HL-60/S4 (cell line): ENCODE measurements around the gene DIP2A.
"Not testable (repeated sequence)": the region's sequence is repeated elsewhere in the genome, so short reads cannot be mapped to it uniquely, and the experiment has no call there.

Experiments
- in situ Hi-C: fragments of 300-500 bp; cut with MboI; formaldehyde crosslinking; loops from 2 replicates; pipeline ENCODE4 v1.14.3; 2022; ENCODE audit warnings: low sequenced_read_pairs

The DIP2A gene

GRCh38 chr21:46553993-46554392 lies 95.3 kb downstream of the DIP2A start:
- in situ Hi-C loops: no loop called here

- in situ Hi-C loops: no loop called here
These were observed 95.9 kb downstream of the DIP2A start for GRCh38 chr21:46554431-46555224.

GRCh38 chr21:46555225-46555617 lies 96.5 kb downstream of the DIP2A start:
- in situ Hi-C loops: no loop called here

GRCh38 chr21:46555678-46556077 lies 97.0 kb downstream of the DIP2A start:
- in situ Hi-C loops: no loop called here

DNA sequence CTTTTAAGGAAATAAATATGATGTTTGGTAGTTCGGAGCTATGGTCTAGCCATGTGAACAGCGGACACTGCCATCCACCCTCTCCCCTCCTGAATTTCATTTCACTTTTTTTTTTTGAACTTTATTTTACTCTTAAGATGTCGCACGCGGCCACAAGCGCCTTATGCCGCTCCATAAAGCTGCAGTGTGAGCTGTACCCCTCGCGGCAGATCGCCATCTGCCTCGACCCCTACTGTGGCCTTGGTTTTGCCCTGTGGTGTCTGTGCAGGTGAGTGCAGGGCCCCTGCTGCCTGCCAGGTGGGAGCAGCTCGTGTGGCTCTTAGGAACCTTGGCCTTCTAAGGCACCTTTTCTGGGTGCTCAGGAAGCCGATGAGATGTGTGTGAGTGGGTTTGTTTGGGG lies 98.1 kb downstream of the DIP2A start:
- in situ Hi-C loops: no loop called here

DNA sequence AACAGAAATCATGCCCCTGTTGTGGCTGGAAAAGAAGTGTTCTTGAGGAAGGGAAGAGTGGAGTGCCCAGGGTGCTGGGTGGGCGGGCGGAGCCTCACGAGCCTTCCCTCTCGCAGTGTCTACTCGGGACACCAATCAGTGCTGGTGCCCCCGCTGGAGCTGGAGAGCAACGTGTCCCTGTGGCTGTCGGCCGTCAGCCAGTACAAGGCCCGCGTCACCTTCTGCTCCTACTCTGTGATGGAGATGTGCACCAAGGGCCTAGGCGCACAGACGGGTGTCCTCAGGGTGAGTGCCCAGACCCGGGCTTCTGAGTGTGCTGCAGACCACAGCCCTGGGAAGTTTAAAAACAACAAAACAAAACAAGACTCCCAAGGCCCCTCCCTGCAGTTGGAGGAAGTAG lies 98.8 kb downstream of the DIP2A start:
- in situ Hi-C loops: no loop called here

DNA sequence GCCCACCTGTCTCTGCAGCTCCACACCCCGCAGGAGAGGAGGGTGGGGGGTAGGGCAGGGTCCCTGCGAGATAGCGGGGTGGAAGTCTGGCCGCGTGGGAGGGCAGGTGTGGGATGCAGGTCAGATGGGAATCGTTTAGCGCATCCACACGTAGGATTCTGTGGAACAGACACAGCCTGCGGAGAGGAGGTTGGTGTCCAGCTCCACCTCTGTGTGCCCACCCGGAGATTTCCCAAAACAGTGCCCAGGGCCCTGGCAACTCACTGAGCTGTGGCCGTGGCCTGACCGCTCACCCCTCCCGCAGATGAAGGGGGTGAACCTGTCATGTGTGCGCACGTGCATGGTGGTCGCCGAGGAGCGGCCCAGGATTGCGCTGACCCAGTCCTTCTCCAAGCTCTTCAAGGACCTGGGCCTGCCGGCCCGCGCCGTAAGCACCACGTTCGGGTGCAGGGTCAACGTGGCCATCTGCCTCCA lies 99.3 kb downstream of the DIP2A start:
- in situ Hi-C loops: no loop called here

DNA sequence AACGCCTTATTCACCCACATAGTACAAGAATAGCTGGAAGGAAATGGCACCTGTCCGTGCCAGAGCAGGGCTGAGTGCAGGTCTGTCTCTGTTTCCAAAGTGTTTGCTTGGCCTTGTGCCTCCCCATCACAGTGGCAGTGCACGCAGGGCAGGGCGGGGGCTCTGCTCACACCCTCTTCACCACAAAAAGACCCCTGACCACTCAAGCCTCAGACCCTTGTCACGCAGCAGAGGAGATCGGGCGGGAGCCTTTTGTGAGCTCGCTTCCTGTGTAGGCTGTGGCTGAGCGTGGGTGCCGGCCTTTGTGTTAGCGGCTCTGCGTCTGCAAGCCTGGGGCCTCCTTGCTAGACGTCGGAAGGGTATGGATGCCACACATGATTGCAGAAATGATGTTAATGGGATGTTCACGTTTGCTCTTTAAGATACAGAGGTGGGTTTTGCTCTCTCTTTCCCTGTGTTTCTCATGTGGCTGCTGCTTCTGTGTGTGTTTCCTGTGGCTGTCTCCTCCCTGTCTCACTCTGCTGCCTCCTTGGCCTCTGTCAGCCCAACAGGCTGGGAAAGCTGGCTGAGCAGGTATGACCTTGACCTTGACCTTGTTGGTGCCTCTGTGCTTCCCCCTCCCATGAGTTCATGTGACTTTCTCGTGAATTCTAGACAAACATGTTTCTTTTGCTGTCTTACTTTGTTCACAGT lies 100.7 kb downstream of the DIP2A start:
- in situ Hi-C loops: no loop called here

DNA sequence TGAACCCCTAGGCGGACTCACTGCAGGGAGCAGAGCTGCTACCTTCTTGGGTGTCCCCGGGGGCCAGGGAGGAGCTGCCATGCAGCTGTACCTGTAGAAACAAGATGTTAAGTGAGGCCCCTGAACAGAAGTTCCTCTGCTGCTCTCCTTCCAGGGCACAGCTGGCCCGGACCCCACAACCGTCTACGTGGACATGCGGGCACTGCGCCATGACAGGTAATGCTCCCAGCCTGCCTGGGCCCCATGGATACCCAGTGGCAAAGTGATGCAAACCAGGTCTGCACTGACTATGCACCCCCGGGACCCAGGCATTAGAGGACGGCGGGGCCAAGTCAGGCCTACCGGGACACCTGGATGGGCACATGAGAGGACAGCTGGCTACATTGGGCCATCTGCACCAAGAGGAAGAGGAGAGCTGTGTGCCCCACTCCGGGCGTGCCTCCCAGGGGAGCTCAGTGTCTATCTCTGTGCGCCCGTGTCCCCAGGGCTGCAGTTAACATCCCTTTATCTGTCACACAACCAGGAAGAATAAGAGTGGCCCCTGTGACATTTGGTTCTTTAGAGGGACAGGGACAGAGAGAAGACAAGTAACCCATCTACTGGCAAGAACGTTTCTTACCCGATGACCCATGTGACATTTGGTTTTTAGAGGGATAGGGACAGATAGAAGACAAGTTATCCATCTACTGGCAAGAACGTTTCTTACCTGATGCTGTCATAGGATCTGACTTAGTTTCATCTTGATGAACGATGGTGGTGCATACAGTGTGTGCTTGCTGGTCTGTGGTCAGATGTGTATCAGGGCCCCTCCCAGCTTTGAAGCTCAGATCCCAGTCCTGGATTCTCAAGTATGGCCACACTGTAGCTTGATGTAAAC lies 102.1 kb downstream of the DIP2A start:
- in situ Hi-C loops: no loop called here

GRCh38 chr21:46561445-46562090 lies 102.9 kb downstream of the DIP2A start:
- in situ Hi-C loops: no loop called here

GRCh38 chr21:46562472-46562871 lies 103.8 kb downstream of the DIP2A start:
- in situ Hi-C loops: no loop called here

- in situ Hi-C loops: no loop called here
These were observed 104.4 kb downstream of the DIP2A start for GRCh38 chr21:46562964-46563607.

GRCh38 chr21:46564391-46564790 lies 105.7 kb downstream of the DIP2A start:
- in situ Hi-C loops: no loop called here

GRCh38 chr21:46567348-46567747 lies 108.7 kb downstream of the DIP2A start:
- in situ Hi-C loops: no loop called here

- in situ Hi-C loops: no loop called here
These were observed 109.9 kb downstream of the DIP2A start for GRCh38 chr21:46568562-46568961.

DNA sequence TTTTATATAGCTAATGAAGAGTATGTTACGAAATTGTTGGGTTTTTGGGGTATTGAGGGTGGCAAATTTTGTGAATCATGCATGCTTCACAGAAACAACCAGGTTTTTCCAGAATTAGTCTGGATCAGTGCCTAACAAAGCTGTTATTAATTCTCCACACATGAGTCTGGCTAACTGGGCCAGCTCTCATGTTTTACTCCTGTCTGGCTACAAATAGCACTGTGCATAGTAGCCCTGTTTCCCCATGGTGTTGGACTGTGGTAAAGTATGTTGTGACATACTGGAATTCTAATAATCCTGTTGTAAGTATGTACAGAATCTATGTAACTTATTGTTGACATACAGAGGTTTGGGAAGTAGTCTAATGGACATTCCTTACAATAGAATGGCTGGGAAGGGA lies 110.4 kb downstream of the DIP2A start:
- in situ Hi-C loops: no loop called here

DNA sequence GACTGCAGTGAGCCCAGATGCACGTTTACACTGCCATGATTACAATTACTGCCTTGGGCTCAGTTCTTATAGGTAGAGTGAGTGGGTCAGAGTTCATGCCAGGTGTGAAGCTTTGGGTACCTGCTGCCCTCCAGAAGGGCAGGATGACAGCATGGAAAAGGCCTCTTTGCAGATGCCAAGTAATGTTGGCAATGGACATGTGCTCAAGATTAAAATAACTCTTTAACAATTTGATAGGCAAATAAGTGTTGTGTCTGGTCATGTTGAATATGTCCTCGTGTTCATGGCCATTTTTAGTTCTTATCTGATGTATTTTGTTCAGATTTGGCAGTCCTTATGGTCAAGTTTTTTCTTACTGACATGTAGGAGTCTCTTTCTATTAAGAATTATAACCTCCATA lies 111.4 kb downstream of the DIP2A start:
- in situ Hi-C loops: no loop called here

DNA sequence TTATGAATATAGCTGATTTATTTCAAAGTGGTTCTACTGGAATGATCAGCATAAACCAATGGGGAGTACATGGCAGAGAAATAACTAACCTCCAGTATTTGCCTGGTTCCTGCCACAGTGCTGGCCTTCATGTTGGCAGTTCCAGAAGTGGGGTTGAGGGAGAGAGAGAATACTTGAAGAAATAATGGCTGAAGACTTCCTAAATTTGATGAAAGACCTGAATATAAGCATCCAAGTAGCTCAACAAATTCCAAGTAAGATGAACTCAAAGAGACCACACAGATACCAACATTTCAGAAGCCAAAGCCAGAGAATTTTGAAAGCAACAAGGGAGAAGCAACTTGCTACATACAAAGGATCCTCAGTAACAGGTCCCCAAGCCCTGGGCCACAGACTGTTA lies 111.9 kb downstream of the DIP2A start:
- in situ Hi-C loops: no loop called here

GRCh38 chr21:46572850-46573249 lies 114.2 kb downstream of the DIP2A start:
- in situ Hi-C loops: no loop called here

DNA sequence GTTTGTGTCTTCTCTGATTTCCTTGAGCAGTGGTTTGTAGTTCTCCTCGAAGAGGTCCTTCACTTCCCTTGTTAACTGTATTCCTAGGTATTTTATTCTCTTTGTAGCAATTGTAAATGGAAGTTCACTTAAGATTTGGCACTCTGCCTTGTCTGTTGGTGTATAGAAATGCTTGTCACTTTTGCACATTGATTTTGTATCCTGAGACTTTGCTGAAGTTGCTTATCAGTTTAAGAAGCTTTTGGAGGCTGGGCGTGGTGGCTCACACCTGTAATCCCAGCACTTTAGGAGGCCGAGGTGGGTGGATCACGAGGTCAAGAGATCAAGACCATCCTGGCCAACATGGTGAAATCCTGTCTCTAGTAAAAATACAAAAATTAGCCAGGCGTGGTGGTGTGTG lies 119.1 kb downstream of the DIP2A start:
- in situ Hi-C loops: not testable (repeated sequence)
